KMS-11 (cell line): ENCODE results near the gene ZNF385A.
A peak's percentile ranks its signal among the peaks of the same experiment; 100 is the strongest.

Experiments used
- H2AFZ ChIP-seq: fragments of 200-600 bp; sonication (generic); 2 replicates; pipeline ENCODE4 v1.6.1; 2016; ENCODE audit warnings: antibody characterized with exemption, mixed run types, low read depth
- H3K27ac ChIP-seq: fragments of 200-600 bp; sonication (generic); 2 replicates; pipeline ENCODE4 v1.6.1; 2016; ENCODE audit warnings: mild to moderate bottlenecking, mixed run types
- H3K27me3 ChIP-seq: fragments of 200-600 bp; sonication (generic); 2 replicates; pipeline ENCODE4 v1.6.1; 2017; ENCODE audit warnings: mild to moderate bottlenecking, low read depth, mixed run types, moderate library complexity; ENCODE audit not compliant: insufficient read depth
- H3K36me3 ChIP-seq: fragments of 200-600 bp; sonication (generic); 2 replicates; pipeline ENCODE4 v1.6.1; 2017; ENCODE audit warnings: mild to moderate bottlenecking, mixed run types; ENCODE audit not compliant: insufficient read depth
- H3K4me1 ChIP-seq: fragments of 200-600 bp; sonication (generic); 2 replicates; pipeline ENCODE4 v1.6.1; 2016; ENCODE audit warnings: mild to moderate bottlenecking, low read depth, mixed run types; ENCODE audit not compliant: poor library complexity, severe bottlenecking
- H3K4me2 ChIP-seq: fragments of 200-600 bp; sonication (generic); 2 replicates; pipeline ENCODE4 v1.7.0; 2016; ENCODE audit warnings: mild to moderate bottlenecking, mixed run types
- H3K4me3 ChIP-seq: fragments of 200-600 bp; sonication (generic); IDR thresholded peaks from 2 replicates; pipeline ENCODE4 v1.6.1; 2017; ENCODE audit warnings: low read depth, low read length, mixed read lengths; ENCODE audit not compliant: insufficient read depth
- H3K79me2 ChIP-seq: fragments of 200-600 bp; sonication (generic); 2 replicates; pipeline ENCODE4 v1.6.1; 2016; ENCODE audit warnings: low read depth, mixed run types; ENCODE audit not compliant: insufficient read depth
- H3K9ac ChIP-seq: fragments of 200-600 bp; sonication (generic); 2 replicates; pipeline ENCODE4 v1.6.1; 2016; ENCODE audit warnings: mild to moderate bottlenecking, mixed run types
- H4K20me1 ChIP-seq: fragments of 200-600 bp; sonication (generic); 2 replicates; pipeline ENCODE4 v1.6.1; 2016; ENCODE audit warnings: mild to moderate bottlenecking, mixed run types; ENCODE audit not compliant: insufficient read depth
- CTCF ChIP-seq: fragments of 200-600 bp; sonication (generic); conservative IDR thresholded peaks from 2 replicates; pipeline ENCODE4 v1.6.1; 2017; ENCODE audit warnings: low read depth, mild to moderate bottlenecking, antibody characterized with exemption, low read length, moderate library complexity, mixed read lengths

ZNF385A gene

GRCh38 chr12:54381136-54381535, 3.4 kb downstream of the ZNF385A start:
- Histone ChIP-seq H3K79me2 (no peaks in the 10 kb centered on the region), H3K4me2 (no peak overlapping the region), H3K4me1 (peaks cover 4% of the 10 kb centered on the region), H3K4me3 (no peak overlapping the region), H3K36me3 (no peaks in the 10 kb centered on the region), H3K27ac (no peak overlapping the region), H4K20me1 (no peaks in the 10 kb centered on the region), H3K27me3 (peaks cover 7% of the 10 kb centered on the region; the same call in 1 of the 2 replicates), H2AFZ (no peak overlapping the region), H3K9ac (no peak overlapping the region)
- TF ChIP-seq CTCF: no peak

- TF ChIP-seq CTCF: peak; percentile 100
- Histone ChIP-seq H3K27me3 (peaks cover 7% of the 10 kb centered on the region; the same call in 1 of the 2 replicates), H3K4me1 (peaks cover 14% of the 10 kb centered on the region), H3K4me3 (no peak overlapping the region), H4K20me1 (no peaks in the 10 kb centered on the region), H2AFZ (peak overlapping the region; percentile 91), H3K36me3 (no peaks in the 10 kb centered on the region), H3K79me2 (no peaks in the 10 kb centered on the region), H3K27ac (peak overlapping the region; percentile 17; the same call in 1 of the 2 replicates), H3K4me2 (peak overlapping the region; percentile 98), H3K9ac (peak overlapping the region; percentile 20; the same call in 1 of the 2 replicates)
Observed at GRCh38 chr12:54379398-54380201, 4.9 kb downstream of the ZNF385A start.

GRCh38 chr12:54378796-54379397, 5.6 kb downstream of the ZNF385A start:
- H3K4me1 ChIP-seq: peaks cover 18% of the 10 kb centered on the region
- H3K9ac ChIP-seq: peak overlapping the region; percentile 20; the same call in 1 of the 2 replicates
- H3K27ac ChIP-seq: no peak overlapping the region
- H4K20me1 ChIP-seq: no peaks in the 10 kb centered on the region
- H3K27me3 ChIP-seq: peaks cover 7% of the 10 kb centered on the region; the same call in 1 of the 2 replicates
- no peaks in the 10 kb centered on the region for H3K79me2 ChIP-seq
- no peak for TF ChIP-seq CTCF
- peak overlapping the region; percentile 91 for H2AFZ ChIP-seq
- no peak overlapping the region for H3K4me3 ChIP-seq
- no peaks in the 10 kb centered on the region for H3K36me3 ChIP-seq
- H3K4me2 ChIP-seq: peak overlapping the region; percentile 98

DNA sequence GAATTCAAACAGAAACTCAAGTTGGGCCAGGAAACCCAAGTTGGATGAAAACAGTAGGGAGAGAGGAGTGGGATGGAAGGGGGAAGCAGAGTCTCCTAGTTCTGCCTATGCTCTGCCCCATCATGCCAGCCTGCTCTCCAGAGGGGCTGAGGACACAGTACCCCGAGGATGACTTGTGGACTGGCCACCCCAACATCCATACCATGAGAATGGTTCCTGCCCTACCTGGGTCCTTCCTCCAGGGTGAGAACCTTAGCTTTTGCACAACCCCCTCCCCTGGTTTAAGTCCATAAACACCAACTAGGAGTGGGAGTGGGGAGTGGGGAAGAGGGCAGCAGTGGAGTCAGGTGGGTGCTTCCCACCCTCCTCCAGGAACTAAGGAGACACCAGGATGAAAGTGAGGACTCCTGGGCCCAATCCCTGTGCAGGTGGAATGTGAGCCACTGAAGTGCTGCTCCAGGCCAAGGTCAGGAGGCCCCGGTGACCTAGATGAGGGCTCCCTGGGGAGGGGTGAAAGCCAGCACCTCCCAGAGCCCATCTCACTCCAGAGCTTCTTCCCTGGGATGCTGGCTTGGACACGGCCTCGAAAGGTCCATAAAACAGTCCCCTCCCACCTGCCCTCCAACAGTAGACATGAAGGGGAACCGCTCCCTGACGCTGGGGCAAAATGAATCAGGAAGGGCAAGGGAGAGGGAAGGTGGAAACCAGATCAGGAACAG, 6.6 kb downstream of the ZNF385A start:
- Histone ChIP-seq H3K27me3 (peaks cover 7% of the 10 kb centered on the region; the same call in 1 of the 2 replicates), H2AFZ (no peak overlapping the region), H3K27ac (no peak overlapping the region), H3K36me3 (no peaks in the 10 kb centered on the region), H3K4me2 (peak overlapping the region; percentile 50), H3K79me2 (no peaks in the 10 kb centered on the region), H3K9ac (no peak overlapping the region), H3K4me1 (peaks cover 18% of the 10 kb centered on the region), H3K4me3 (no peak overlapping the region), H4K20me1 (no peaks in the 10 kb centered on the region)
- TF ChIP-seq CTCF: no peak
